K562 (cell line): ENCODE data around the gene GET3. TPM values are rescaled to one million over a fixed set of nuclear protein-coding genes. Genes with fewer than 3 reads are reported as not detected.

Experiments used
- CBFB ChIP-seq: sonication (generic); formaldehyde crosslinking; IDR thresholded peaks from 2 replicates; pipeline ENCODE4 v1.4.0; 2020; ENCODE audit warnings: mild to moderate bottlenecking, missing genetic modification reagents
- FOXA3 ChIP-seq, 2 experiments: fragments of 450-650 bp in 1 of 2; sonication (generic) in 1 of 2; formaldehyde crosslinking; IDR thresholded peaks in 1 of 2; conservative IDR thresholded peaks in 1 of 2; 2 replicates each; pipeline versions ENCODE4 v1.4.0 to v1.8.0; 2020 to 2022; ENCODE audit warnings: mild to moderate bottlenecking in 2 of 2, missing genetic modification reagents in 1 of 2
- NFE2L1 ChIP-seq: fragments of 450-650 bp; IDR thresholded peaks from 2 replicates; pipeline ENCODE4 v1.6.1; 2016; ENCODE audit warnings: missing genetic modification characterization, low read depth, mild to moderate bottlenecking, missing compliant biosample characterization, moderate library complexity, borderline replicate concordance
- ZKSCAN8 ChIP-seq: fragments of 200-800 bp; sonication (Bioruptor generic); IDR thresholded peaks from 2 replicates; pipeline ENCODE4 v1.6.1; 2016; ENCODE audit warnings: missing genetic modification characterization, missing compliant biosample characterization
- ZNF707 ChIP-seq: fragments of 250-450 bp; sonication (Bioruptor Pico); conservative IDR thresholded peaks from 2 replicates; pipeline ENCODE4 v1.8.0; 2022; ENCODE audit warnings: inconsistent platforms, mild to moderate bottlenecking, moderate library complexity
- polyA plus RNA-seq, 8 experiments: library from polyadenylated mRNA; depleted of rRNA in 4 of 8; stranded (reverse) in 5 of 8; unstranded in 3 of 8; fragments of >200 nt; fragmentation: Nextera tagmentation in 2 of 8; fragmentation: Illumina TruSeq in 1 of 8; extraction: Ambion mirVana in 2 of 8; extraction: Trizol in 1 of 8; gene quantifications; 2 replicates each; pipeline versions ENCODE4 v1.2.1 to v1.2.3, GENCODE V29; 2011 to 2014; ENCODE audit warnings: inconsistent platforms in 1 of 8, missing spikeins in 1 of 8
- total RNA-seq, 7 experiments: library from RNA; depleted of rRNA in 6 of 7; stranded (reverse); fragments of >200 nt in 6 of 7; fragmentation: Illumina TruSeq in 2 of 7; extraction: Trizol in 2 of 7; gene quantifications; 2 replicates each; pipeline versions ENCODE4 v1.2.1 to v1.2.3, GENCODE V29; 2011 to 2021; ENCODE audit warnings: low replicate concordance in 1 of 7
- TF ChIP-seq, protein P1 (sequence below): sonication (generic); formaldehyde crosslinking; IDR thresholded peaks from 2 replicates; pipeline ENCODE4 v1.8.1; 2022; ENCODE audit warnings: missing genetic modification reagents
- TF ChIP-seq, protein P2 (sequence below): fragments of 250-450 bp; sonication (Bioruptor Pico); IDR thresholded peaks from 2 replicates; pipeline ENCODE4 v1.5.1; 2021; ENCODE audit warnings: mild to moderate bottlenecking
- TF ChIP-seq, protein P3 (sequence below): sonication (generic); formaldehyde crosslinking; IDR thresholded peaks from 2 replicates; pipeline ENCODE4 v1.8.1; 2023; ENCODE audit warnings: mild to moderate bottlenecking, missing genetic modification reagents
- TF ChIP-seq, protein P4 (sequence below): IDR thresholded peaks from 2 replicates; pipeline ENCODE4 v1.6.1; 2012; ENCODE audit warnings: low read depth, low read length, improper control_type of control experiment, borderline replicate concordance
- TF ChIP-seq, protein P5 (sequence below): IDR thresholded peaks from 3 replicates; pipeline ENCODE4 v1.6.1; 2011; ENCODE audit warnings: borderline replicate concordance, mild to moderate bottlenecking; ENCODE audit not compliant: insufficient read length, insufficient read depth
- TF ChIP-seq, protein P6 (sequence below), 2 experiments: fragments of 450-650 bp; IDR thresholded peaks; 2 replicates each; pipeline ENCODE4 v1.6.1; 2018; ENCODE audit warnings: mild to moderate bottlenecking in 2 of 2, low read depth in 1 of 2; ENCODE audit not compliant: partially characterized antibody in 2 of 2

Gene GET3
- total and polyA plus RNA-seq, 9 of the 15 experiments (the other 6 are each of a cell fraction or from before 2014, with no cell fraction given): 8.3 to 83.5 (median 51.8) TPM

DNA sequence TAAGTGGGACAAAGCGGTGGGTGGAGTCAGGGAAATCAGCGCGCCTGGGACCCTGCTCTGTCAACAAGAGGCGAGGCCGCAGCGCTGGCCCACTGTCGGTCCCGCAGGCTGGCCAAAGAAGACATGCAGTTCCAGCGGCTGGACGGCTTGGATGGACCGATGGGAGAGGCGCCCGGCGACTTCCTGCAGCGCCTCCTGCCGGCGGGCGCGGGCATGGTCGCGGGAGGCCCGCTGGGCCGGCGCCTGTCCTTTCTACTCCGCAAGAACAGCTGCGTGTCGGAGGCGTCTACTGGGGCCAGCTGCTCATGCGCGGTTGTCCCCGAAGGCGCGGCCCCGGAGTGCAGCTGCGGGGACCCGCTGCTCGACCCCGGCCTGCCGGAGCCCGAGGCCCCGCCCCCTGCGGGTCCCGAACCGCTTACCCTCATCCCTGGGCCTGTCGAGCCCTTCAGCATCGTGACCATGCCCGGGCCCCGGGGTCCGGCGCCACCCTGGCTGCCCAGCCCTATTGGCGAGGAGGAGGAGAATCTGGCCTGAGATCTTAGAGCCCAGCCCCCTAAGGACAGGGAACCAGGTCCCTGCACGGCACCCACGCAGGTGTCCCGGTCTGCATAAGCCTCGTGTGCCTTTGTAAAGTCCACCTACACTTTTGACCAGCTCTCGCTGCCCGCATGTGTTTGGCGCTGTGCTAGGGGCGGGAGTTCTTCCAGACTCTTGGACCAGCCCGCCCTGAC is 20.4 kb downstream of the GET3 start (continued):
- TF ChIP-seq, protein P1, sequence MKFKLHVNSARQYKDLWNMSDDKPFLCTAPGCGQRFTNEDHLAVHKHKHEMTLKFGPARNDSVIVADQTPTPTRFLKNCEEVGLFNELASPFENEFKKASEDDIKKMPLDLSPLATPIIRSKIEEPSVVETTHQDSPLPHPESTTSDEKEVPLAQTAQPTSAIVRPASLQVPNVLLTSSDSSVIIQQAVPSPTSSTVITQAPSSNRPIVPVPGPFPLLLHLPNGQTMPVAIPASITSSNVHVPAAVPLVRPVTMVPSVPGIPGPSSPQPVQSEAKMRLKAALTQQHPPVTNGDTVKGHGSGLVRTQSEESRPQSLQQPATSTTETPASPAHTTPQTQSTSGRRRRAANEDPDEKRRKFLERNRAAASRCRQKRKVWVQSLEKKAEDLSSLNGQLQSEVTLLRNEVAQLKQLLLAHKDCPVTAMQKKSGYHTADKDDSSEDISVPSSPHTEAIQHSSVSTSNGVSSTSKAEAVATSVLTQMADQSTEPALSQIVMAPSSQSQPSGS (CRISPR knock-in tag): peak; percentile 23; the same call in 1 of the 2 replicates
- TF ChIP-seq, protein P2, sequence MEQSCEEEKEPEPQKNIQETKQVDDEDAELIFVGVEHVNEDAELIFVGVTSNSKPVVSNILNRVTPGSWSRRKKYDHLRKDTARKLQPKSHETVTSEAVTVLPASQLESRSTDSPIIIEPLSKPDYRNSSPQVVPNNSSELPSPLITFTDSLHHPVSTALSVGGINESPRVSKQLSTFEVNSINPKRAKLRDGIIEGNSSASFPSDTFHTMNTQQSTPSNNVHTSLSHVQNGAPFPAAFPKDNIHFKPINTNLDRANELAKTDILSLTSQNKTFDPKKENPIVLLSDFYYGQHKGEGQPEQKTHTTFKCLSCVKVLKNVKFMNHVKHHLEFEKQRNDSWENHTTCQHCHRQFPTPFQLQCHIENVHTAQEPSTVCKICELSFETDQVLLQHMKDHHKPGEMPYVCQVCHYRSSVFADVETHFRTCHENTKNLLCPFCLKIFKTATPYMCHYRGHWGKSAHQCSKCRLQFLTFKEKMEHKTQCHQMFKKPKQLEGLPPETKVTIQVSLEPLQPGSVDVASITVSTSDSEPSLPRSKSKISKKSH (CRISPR knock-in tag): no peak
- TF ChIP-seq CBFB: no peak; the same call in 1 of the 2 replicates
- 0 out of 4 replicates have a peak, but pooled peaks of 1 of the 2 experiments have one; percentile 62 for TF ChIP-seq FOXA3 (CRISPR knock-in tag; conservative IDR thresholded peaks at IDR 0.05 in 1 of 2, IDR thresholded peaks at IDR 0.05 in 1 of 2)
- TF ChIP-seq, protein P3, sequence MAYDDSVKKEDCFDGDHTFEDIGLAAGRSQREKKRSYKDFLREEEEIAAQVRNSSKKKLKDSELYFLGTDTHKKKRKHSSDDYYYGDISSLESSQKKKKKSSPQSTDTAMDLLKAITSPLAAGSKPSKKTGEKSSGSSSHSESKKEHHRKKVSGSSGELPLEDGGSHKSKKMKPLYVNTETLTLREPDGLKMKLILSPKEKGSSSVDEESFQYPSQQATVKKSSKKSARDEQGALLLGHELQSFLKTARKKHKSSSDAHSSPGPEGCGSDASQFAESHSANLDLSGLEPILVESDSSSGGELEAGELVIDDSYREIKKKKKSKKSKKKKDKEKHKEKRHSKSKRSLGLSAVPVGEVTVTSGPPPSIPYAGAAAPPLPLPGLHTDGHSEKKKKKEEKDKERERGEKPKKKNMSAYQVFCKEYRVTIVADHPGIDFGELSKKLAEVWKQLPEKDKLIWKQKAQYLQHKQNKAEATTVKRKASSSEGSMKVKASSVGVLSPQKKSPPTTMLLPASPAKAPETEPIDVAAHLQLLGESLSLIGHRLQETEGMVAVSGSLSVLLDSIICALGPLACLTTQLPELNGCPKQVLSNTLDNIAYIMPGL (CRISPR knock-in tag): no peak
- TF ChIP-seq NFE2L1 (tag): no peak
- TF ChIP-seq ZKSCAN8: no peak
- TF ChIP-seq, protein P4, sequence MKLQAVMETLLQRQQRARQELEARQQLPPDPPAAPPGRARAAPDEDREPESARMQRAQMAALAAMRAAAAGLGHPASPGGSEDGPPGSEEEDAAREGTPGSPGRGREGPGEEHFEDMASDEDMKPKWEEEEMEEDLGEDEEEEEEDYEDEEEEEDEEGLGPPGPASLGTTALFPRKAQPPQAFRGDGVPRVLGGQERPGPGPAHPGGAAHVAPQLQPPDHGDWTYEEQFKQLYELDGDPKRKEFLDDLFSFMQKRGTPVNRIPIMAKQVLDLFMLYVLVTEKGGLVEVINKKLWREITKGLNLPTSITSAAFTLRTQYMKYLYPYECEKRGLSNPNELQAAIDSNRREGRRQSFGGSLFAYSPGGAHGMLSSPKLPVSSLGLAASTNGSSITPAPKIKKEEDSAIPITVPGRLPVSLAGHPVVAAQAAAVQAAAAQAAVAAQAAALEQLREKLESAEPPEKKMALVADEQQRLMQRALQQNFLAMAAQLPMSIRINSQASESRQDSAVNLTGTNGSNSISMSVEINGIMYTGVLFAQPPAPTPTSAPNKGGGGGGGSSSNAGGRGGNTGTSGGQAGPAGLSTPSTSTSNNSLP: no peak
- TF ChIP-seq, protein P5, sequence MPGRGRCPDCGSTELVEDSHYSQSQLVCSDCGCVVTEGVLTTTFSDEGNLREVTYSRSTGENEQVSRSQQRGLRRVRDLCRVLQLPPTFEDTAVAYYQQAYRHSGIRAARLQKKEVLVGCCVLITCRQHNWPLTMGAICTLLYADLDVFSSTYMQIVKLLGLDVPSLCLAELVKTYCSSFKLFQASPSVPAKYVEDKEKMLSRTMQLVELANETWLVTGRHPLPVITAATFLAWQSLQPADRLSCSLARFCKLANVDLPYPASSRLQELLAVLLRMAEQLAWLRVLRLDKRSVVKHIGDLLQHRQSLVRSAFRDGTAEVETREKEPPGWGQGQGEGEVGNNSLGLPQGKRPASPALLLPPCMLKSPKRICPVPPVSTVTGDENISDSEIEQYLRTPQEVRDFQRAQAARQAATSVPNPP: no peak
- TF ChIP-seq, protein P6, sequence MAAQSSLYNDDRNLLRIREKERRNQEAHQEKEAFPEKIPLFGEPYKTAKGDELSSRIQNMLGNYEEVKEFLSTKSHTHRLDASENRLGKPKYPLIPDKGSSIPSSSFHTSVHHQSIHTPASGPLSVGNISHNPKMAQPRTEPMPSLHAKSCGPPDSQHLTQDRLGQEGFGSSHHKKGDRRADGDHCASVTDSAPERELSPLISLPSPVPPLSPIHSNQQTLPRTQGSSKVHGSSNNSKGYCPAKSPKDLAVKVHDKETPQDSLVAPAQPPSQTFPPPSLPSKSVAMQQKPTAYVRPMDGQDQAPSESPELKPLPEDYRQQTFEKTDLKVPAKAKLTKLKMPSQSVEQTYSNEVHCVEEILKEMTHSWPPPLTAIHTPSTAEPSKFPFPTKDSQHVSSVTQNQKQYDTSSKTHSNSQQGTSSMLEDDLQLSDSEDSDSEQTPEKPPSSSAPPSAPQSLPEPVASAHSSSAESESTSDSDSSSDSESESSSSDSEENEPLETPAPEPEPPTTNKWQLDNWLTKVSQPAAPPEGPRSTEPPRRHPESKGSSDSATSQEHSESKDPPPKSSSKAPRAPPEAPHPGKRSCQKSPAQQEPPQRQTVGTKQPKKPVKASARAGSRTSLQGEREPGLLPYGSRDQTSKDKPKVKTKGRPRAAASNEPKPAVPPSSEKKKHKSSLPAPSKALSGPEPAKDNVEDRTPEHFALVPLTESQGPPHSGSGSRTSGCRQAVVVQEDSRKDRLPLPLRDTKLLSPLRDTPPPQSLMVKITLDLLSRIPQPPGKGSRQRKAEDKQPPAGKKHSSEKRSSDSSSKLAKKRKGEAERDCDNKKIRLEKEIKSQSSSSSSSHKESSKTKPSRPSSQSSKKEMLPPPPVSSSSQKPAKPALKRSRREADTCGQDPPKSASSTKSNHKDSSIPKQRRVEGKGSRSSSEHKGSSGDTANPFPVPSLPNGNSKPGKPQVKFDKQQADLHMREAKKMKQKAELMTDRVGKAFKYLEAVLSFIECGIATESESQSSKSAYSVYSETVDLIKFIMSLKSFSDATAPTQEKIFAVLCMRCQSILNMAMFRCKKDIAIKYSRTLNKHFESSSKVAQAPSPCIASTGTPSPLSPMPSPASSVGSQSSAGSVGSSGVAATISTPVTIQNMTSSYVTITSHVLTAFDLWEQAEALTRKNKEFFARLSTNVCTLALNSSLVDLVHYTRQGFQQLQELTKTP (IDR thresholded peaks at IDR 0.05; ENCODE audit: low read depth in 1 of 2, partially characterized antibody in 2 of 2): no peak
- no peak for TF ChIP-seq ZNF707 (CRISPR knock-in tag)
